GM12878 (cell line): ENCODE results near the gene NFKBIA. TPM values are rescaled to one million over a fixed set of nuclear protein-coding genes. Genes with fewer than 3 reads are reported as not detected.

Experiments
- ATAC-seq: fragments of 200-7000 bp; cut with Tn5 transposase; 3 replicates; pipeline ENCODE4 v1.9.1; 2020; ENCODE audit warnings: mild to moderate bottlenecking, moderate library complexity
- BruUV-seq: library from RNA; stranded (reverse); fragments of 400-500 nt; replicated peaks from 2 replicates; lab custom pipeline; 2021; lab: Mats Ljungman, UMichigan
- CTCF ChIA-PET: fragments of 300-600 bp; sonication (Branson Sonifier 250); formaldehyde crosslinking; extraction: SDS; loops from one replicate; lab custom pipeline; 2021; ENCODE audit warnings: inconsistent platforms; lab: Yijun Ruan, JAX
- POLR2A ChIA-PET: fragments of 350-600 bp; formaldehyde crosslinking; extraction: SDS; loops from one replicate; lab custom pipeline; 2021; ENCODE audit warnings: inconsistent platforms; lab: Charles Lee
- RAD21 ChIA-PET: fragments of 300-600 bp; sonication (Branson Sonifier 250); formaldehyde crosslinking; loops from one replicate; lab custom pipeline; 2023; ENCODE audit warnings: antibody characterized with exemption; ENCODE audit not compliant: unreplicated experiment; lab: Charles Lee
- SMC1A ChIA-PET: fragments of 300-600 bp; sonication (Branson Sonifier 250); formaldehyde crosslinking; loops from one replicate; lab custom pipeline; 2023; ENCODE audit not compliant: unreplicated experiment, uncharacterized antibody; lab: Charles Lee
- DNase-seq: peaks from one replicate; pipeline ENCODE4 v3.0.0-alpha.2; 2011; ENCODE audit warnings: low read depth, low spot score
- FAIRE-seq: peaks from 3 replicates; lab custom pipeline; 2011; peaks lifted over from hg19 to GRCh38; lab: Jason Lieb, UNC
- H2AFZ ChIP-seq: 2 replicates; pipeline ENCODE4 v1.6.0; 2011; ENCODE audit warnings: low read depth, low read length, control low read depth; ENCODE audit not compliant: control insufficient read depth
- H3K27ac ChIP-seq: 2 replicates; pipeline ENCODE4 v1.5.1; 2011; ENCODE audit warnings: control low read depth; ENCODE audit not compliant: control insufficient read depth, insufficient read depth
- H3K27me3 ChIP-seq, 2 experiments: replicated peaks in 1 of 2; 2 replicates each; pipeline versions ENCODE4 v1.6.0 to v1.6.1; 2011; ENCODE audit warnings: low read length in 1 of 2; ENCODE audit not compliant: control insufficient read depth in 2 of 2, insufficient read depth in 2 of 2
- H3K36me3 ChIP-seq, 2 experiments: 2 replicates each; pipeline ENCODE4 v1.5.1; 2011; ENCODE audit warnings: low read length in 1 of 2; ENCODE audit not compliant: control insufficient read depth in 2 of 2, insufficient read depth in 2 of 2
- H3K4me1 ChIP-seq: 2 replicates; pipeline ENCODE4 v1.6.1; 2011; ENCODE audit warnings: mild to moderate bottlenecking, low read length, moderate library complexity, mixed read lengths; ENCODE audit not compliant: control insufficient read depth, insufficient read depth
- H3K4me2 ChIP-seq: 2 replicates; pipeline ENCODE4 v1.6.0; 2011; ENCODE audit warnings: control low read depth; ENCODE audit not compliant: control insufficient read depth, insufficient read depth
- H3K4me3 ChIP-seq: fragments of 200-600 bp; sonication (generic); 2 replicates; pipeline ENCODE4 v1.5.1; 2016
- H3K79me2 ChIP-seq: 2 replicates; pipeline ENCODE4 v1.6.0; 2011; ENCODE audit warnings: low read length; ENCODE audit not compliant: control insufficient read depth, insufficient read depth
- H3K9ac ChIP-seq: 2 replicates; pipeline ENCODE4 v1.8.0; 2011; ENCODE audit warnings: low read length, control low read depth, mixed read lengths; ENCODE audit not compliant: control insufficient read depth, insufficient read depth
- H3K9me3 ChIP-seq: replicated peaks from 3 replicates; pipeline ENCODE4 v1.5.1; 2011; ENCODE audit warnings: mild to moderate bottlenecking, low read length; ENCODE audit not compliant: control insufficient read depth, insufficient read depth
- H4K20me1 ChIP-seq: 2 replicates; pipeline ENCODE4 v1.6.0; 2011; ENCODE audit not compliant: control insufficient read depth, insufficient read depth
- KAT2A ChIP-seq: conservative IDR thresholded peaks from 2 replicates; pipeline ENCODE4 v1.6.1; 2011; ENCODE audit warnings: low read depth, low read length; ENCODE audit not compliant: control insufficient read depth
- KLF5 ChIP-seq: fragments of 450-650 bp; IDR thresholded peaks from 2 replicates; pipeline ENCODE4 v1.6.1; 2014; ENCODE audit warnings: mild to moderate bottlenecking; ENCODE audit not compliant: partially characterized antibody
- LARP7 ChIP-seq: fragments of 450-650 bp; IDR thresholded peaks from 2 replicates; pipeline ENCODE4 v1.6.1; 2017; ENCODE audit warnings: mild to moderate bottlenecking
- ZBTB4 ChIP-seq: fragments of 450-650 bp; formaldehyde crosslinking; IDR thresholded peaks from 2 replicates; pipeline ENCODE4 v1.4.0; 2022; ENCODE audit warnings: mild to moderate bottlenecking, moderate library complexity
- WGBS: methylation state at CpG from one replicate; pipeline ENCODE4 v1.1.6; 2016; ENCODE audit warnings: low lambda C conversion rate; ENCODE audit not compliant: insufficient replicate concordance, insufficient coverage; ENCODE audit errors: missing lambda C conversion rate; 5-methylcytosine and 5-hydroxymethylcytosine counted together
- in situ Hi-C: fragments of 300-500 bp; cut with MboI; formaldehyde crosslinking; loops from 9 replicates; pipeline ENCODE4 v1.14.3; 2018; ENCODE audit warnings: mixed read lengths
- intact Hi-C: fragments of 100-400 bp; cut with micrococcal nuclease; formaldehyde crosslinking; loops from one replicate; pipeline ENCODE4 v1.14.2; 2022; ENCODE audit not compliant: unreplicated experiment
- polyA plus RNA-seq, 11 experiments: library from polyadenylated mRNA; depleted of rRNA in 4 of 11; unstranded in 6 of 11; stranded (reverse) in 5 of 11; fragments of >200 nt; fragmentation: Nextera tagmentation in 4 of 11; fragmentation: Illumina TruSeq in 1 of 11; extraction: Ambion mirVana in 4 of 11; extraction: Trizol in 1 of 11; gene quantifications; 1 replicate in 1 of 11; 2 replicates in 10 of 11; pipeline versions ENCODE4 v1.2.1 to v1.2.3, GENCODE V29; 2011 to 2016; ENCODE audit warnings: inconsistent platforms in 2 of 11, missing spikeins in 2 of 11, low read depth in 1 of 11
- total RNA-seq, 4 experiments: library from RNA; depleted of rRNA in 3 of 4; stranded (reverse); fragments of >200 nt in 3 of 4; fragmentation: Illumina TruSeq in 1 of 4; extraction: Trizol in 1 of 4; gene quantifications; 2 replicates each; pipeline versions ENCODE4 v1.2.1 to v1.2.3, GENCODE V29; 2013 to 2021

Gene NFKBIA
- total and polyA plus RNA-seq, 10 of the 15 experiments (the other 5 are each of a cell fraction or from before 2014, with no cell fraction given): 123 to 419 (median 267) TPM

GRCh38 chr14:35385042-35385839, 19.3 kb downstream of the NFKBIA start:
- BruUV-seq: no TSS peak
- H4K20me1 ChIP-seq: no peaks in the 10 kb centered on the region
- ChIA-PET CTCF (interaction anchor here (1.5 kb wide), 1 partner anchor 21 kb away, joined by 3 read pairs; no protein-coding TSS in a partner anchor), SMC1A (no interaction called here), RAD21 (interaction anchor here (1.3 kb wide), 1 partner anchor 15 kb away, joined by 3 read pairs; no protein-coding TSS in a partner anchor), POLR2A (no interaction called here)
- H3K9me3 ChIP-seq: no peaks in the 10 kb centered on the region
- DNase-seq (no peak), FAIRE-seq (no peak), ATAC-seq (peak; percentile 19; the same call in 2 of the 3 replicates)
- no peaks in the 10 kb centered on the region for H3K36me3 ChIP-seq
- 59% methylated on average over 14 of the region's 15 CpGs for WGBS
- no peak overlapping the region for H3K4me2 ChIP-seq
- H3K27ac ChIP-seq: no peak overlapping the region
- H3K4me3 ChIP-seq: no peak overlapping the region
- in situ Hi-C loops: no loop called here
- H2AFZ ChIP-seq: no peak overlapping the region
- H3K9ac ChIP-seq: no peak overlapping the region
- no peaks in the 10 kb centered on the region for H3K27me3 ChIP-seq
- H3K79me2 ChIP-seq: no peaks in the 10 kb centered on the region
- no peak for TF ChIP-seq ZBTB4 (CRISPR knock-in tag)
- TF ChIP-seq KLF5: no peak
- no peak for TF ChIP-seq LARP7
- no peak for TF ChIP-seq KAT2A
- no peaks in the 10 kb centered on the region for H3K4me1 ChIP-seq
- intact Hi-C loops: no loop called here
